ENCODE results near the gene COQ8B. TPM values are rescaled to one million over a fixed set of nuclear protein-coding genes. Genes with fewer than 3 reads are reported as not detected.
"Not testable (repeated sequence)": the region's sequence is repeated elsewhere in the genome, so short reads cannot be mapped to it uniquely, and the experiment has no call there.

COQ8B gene
- 10 to 100 TPM; 32.4 to 92.8 (median 41.9) TPM for total RNA-seq

DNA sequence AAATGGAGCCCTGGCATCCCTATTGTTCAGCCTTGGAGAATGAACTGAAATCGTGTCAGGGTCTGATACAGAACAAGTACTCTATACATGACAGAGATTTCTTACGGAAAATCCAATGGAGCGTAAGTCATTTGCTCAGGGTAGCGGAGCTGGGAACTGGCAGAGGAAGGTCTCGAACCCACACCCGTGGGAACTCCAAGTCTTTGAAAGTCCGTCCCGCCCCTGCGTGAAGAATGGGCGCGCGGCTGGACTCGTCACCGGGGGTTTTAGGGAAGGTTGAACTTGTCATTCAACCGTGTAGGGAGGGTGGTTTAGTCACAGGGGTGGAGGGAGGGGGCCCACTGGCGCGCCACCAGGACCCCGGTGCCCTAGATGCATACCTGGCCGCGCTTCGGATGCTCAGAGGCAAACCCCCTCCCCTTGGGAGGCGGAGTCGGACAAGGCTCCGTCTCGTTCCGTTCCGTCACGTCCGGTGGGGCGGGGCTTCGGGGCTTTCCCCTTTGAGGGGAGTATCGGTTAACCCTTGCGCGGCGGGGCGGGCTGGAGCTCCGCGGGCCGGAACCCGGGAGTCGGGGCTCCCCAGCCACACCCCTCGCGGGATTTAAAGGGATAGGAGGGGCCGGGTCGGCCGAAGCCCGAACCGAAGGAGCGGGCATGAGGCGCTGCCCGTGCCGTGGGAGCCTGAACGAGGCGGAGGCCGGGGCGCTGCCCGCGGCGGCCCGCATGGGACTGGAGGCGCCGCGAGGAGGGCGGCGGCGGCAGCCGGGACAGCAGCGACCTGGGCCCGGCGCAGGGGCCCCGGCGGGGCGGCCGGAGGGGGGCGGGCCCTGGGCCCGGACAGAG, at the start of gene COQ8B, which contains the start of gene ITPKC:
TSS of gene COQ8B (minus strand) at position 405 of the 843 bp plus-strand sequence. CDS start 2,254 bp downstream, outside the sequence.
TSS of gene ITPKC (plus strand) at position 631 of the 843 bp plus-strand sequence. CDS start at position 655, 24 bp downstream.
- Histone ChIP-seq H3K9me3 (no peaks in the 10 kb centered on the region), H3K4me1 (peaks cover 0 to 46% (median 26%) of the 10 kb centered on the region in 4 donors), H3K36me3 (peaks cover 0 to 15% (median 0%) of the 10 kb centered on the region in 3 donors), H3K27ac (peak within 1 kb of the TSS; percentile 89 to 99 (median 96)), H3K4me3 (peak within 1 kb of the TSS; percentile 69 to 91 (median 81)), H3K27me3 (no peaks in the 10 kb centered on the region)
- peak; percentile 42 to 95 for TF ChIP-seq POLR2A (IDR thresholded peaks at IDR 0.05)
- TF ChIP-seq, protein P1, sequence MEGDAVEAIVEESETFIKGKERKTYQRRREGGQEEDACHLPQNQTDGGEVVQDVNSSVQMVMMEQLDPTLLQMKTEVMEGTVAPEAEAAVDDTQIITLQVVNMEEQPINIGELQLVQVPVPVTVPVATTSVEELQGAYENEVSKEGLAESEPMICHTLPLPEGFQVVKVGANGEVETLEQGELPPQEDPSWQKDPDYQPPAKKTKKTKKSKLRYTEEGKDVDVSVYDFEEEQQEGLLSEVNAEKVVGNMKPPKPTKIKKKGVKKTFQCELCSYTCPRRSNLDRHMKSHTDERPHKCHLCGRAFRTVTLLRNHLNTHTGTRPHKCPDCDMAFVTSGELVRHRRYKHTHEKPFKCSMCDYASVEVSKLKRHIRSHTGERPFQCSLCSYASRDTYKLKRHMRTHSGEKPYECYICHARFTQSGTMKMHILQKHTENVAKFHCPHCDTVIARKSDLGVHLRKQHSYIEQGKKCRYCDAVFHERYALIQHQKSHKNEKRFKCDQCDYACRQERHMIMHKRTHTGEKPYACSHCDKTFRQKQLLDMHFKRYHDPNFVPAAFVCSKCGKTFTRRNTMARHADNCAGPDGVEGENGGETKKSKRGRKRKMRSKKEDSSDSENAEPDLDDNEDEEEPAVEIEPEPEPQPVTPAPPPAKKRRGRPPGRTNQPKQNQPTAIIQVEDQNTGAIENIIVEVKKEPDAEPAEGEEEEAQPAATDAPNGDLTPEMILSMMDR (IDR thresholded peaks at IDR 0.05): peak in 4 of 6 experiments; percentile 13 to 49 (median 46)
- peak; percentile 100 for DNase-seq

DNA sequence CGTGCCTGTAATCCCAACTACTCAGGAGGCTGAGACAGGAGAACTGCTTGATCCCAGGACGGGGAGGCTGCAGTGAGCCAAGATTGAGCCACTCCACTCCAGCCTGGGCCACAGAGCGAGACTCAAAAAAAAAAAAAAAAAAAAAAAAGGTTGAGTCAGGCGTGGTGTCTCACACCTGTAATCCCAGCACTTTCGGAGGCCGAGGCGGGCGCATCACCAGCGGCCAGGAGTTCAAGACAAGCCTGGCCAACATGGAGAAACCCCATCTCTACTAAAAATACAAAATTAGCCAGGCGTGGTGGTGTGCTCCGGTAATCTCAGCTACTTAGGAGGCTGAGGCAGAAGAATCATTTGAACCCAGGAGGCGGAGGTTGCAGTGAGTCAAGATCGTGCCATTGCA, 49.7 kb upstream of the COQ8B start:
- H3K36me3 ChIP-seq: peaks cover 0 to 66% (median 0%) of the 10 kb centered on the region in 3 donors
- H3K4me3 ChIP-seq, H3K4me1 ChIP-seq, H3K27me3 ChIP-seq, H3K9me3 ChIP-seq, DNase-seq, H3K27ac ChIP-seq: not testable (repeated sequence)

DNA sequence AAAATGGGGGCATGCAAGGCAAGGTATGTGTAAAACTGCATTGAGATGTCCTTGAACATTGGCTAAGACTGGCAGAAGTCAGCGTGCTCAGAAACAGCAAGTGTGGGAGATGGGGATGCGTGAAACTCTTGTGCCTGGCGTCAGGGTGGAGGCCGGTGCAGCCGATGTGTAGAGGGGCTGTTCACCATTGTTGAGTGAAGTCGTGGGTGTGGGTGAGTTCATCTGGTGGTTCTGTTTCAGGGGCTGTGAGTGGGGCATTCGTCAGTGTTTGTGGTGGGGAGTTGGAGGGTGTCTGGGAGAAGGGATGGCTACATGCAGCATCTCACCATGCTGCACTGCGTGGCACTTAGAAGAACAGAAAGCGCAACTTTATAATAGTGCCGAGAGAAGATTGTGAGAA, 47.3 kb upstream of the COQ8B start:
- Histone ChIP-seq H3K36me3 (peaks cover 0 to 83% (median 2%) of the 10 kb centered on the region in 3 donors), H3K27me3 (no peaks in the 10 kb centered on the region), H3K9me3 (no peaks in the 10 kb centered on the region), H3K27ac (no peak overlapping the region), H3K4me1 (no peaks in the 10 kb centered on the region), H3K4me3 (no peak overlapping the region)
- no peak for DNase-seq
- TF ChIP-seq, protein P1 (IDR thresholded peaks at IDR 0.05): no peak

DNA sequence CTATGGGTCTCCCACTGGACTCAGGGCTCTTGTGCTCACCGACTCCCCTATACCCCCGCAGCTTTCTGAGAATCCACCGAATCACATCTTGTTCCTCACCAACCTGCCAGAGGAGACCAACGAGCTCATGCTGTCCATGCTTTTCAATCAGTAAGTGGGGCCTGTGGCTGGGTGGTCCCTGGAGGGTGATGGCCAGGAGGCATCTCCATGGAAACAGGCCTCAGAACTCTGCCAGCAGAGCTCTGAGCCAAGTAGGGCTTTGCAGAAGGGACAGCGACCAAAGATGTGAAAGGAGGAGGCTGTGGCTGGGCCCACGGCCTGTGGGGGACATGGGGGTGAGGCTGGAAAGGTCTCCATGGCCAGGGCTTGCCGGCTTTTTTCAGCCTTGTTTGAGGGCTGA, 46.8 kb upstream of the COQ8B start:
- no peaks in the 10 kb centered on the region for H3K27me3 ChIP-seq
- H3K4me1 ChIP-seq: no peaks in the 10 kb centered on the region
- TF ChIP-seq, protein P1 (IDR thresholded peaks at IDR 0.05): no peak
- TF ChIP-seq POLR2A (IDR thresholded peaks at IDR 0.05): no peak
- H3K36me3 ChIP-seq: peaks cover 0 to 87% (median 2%) of the 10 kb centered on the region in 3 donors
- H3K9me3 ChIP-seq: no peaks in the 10 kb centered on the region
- no peak overlapping the region for H3K27ac ChIP-seq
- DNase-seq: no peak
- H3K4me3 ChIP-seq: no peak overlapping the region

DNA sequence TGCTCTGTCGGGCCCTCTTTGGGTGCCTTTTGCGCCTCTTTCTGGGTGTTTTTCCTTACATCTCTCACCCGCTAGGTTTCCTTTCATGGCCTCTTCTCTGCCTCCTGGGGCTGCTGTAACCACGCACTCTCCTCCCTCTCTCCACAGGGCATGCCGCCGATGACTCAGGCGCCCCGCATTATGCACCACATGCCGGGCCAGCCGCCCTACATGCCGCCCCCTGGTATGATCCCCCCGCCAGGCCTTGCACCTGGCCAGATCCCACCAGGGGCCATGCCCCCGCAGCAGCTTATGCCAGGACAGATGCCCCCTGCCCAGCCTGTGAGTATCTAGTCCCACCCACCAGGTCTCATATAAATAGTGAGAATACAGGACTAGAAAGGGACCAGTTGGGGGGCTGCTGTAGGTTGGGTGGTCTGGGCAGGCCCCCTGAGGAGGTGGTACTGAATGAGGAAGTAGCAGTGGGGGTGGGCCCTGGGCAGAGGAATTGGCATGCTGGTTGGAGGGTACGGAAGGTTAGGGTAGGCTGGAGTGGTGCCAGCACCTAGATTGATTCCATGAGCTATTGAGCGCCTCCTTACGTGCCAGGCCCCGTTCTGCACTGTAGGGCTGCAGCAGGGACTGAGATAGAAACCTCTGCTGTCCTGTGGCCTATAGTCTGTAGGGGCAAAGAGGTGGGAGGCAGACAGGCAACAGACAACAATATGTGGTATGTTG, 46.2 kb upstream of the COQ8B start:
- H3K27me3 ChIP-seq: no peaks in the 10 kb centered on the region
- TF ChIP-seq, protein P1 (IDR thresholded peaks at IDR 0.05): no peak
- TF ChIP-seq POLR2A (IDR thresholded peaks at IDR 0.05): no peak
- H3K27ac ChIP-seq: no peak overlapping the region
- H3K36me3 ChIP-seq: peaks cover 0 to 94% (median 2%) of the 10 kb centered on the region in 3 donors
- no peaks in the 10 kb centered on the region for H3K4me1 ChIP-seq
- H3K9me3 ChIP-seq: no peaks in the 10 kb centered on the region
- no peak overlapping the region for H3K4me3 ChIP-seq
- DNase-seq: no peak

DNA sequence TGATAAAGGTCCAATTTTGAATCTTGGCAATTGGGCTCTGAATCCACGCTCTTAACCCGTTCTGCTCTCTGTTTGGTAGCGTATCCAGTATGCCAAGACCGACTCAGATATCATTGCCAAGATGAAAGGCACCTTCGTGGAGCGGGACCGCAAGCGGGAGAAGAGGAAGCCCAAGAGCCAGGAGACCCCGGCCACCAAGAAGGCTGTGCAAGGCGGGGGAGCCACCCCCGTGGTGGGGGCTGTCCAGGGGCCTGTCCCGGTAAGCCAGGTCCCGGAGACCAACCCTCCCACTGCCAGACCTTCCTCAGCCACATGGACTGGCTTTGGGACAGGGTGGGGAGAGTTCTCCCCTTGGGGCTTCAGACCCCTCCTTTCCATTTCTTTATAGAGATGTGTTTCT, 42.7 kb upstream of the COQ8B start:
- H3K4me1 ChIP-seq: peaks cover 0 to 18% (median 10%) of the 10 kb centered on the region in 4 donors
- H3K9me3 ChIP-seq: no peaks in the 10 kb centered on the region
- no peaks in the 10 kb centered on the region for H3K27me3 ChIP-seq
- no peak overlapping the region for H3K27ac ChIP-seq
- H3K4me3 ChIP-seq: no peak overlapping the region
- TF ChIP-seq POLR2A (IDR thresholded peaks at IDR 0.05): no peak
- TF ChIP-seq, protein P1 (IDR thresholded peaks at IDR 0.05): no peak
- H3K36me3 ChIP-seq: peaks cover 0 to 77% (median 2%) of the 10 kb centered on the region in 3 donors
- no peak for DNase-seq
